Kidney capillary endothelial cell (primary cell): Measurements from ENCODE around the gene SMIM36.
"Not testable (repeated sequence)": the region's sequence is repeated elsewhere in the genome, so short reads cannot be mapped to it uniquely, and the experiment has no call there.

Source experiments
- DNase-seq: peaks from one replicate; pipeline ENCODE4 v3.0.0-alpha.2; 2018; ENCODE audit warnings: low spot score

Gene SMIM36

DNA sequence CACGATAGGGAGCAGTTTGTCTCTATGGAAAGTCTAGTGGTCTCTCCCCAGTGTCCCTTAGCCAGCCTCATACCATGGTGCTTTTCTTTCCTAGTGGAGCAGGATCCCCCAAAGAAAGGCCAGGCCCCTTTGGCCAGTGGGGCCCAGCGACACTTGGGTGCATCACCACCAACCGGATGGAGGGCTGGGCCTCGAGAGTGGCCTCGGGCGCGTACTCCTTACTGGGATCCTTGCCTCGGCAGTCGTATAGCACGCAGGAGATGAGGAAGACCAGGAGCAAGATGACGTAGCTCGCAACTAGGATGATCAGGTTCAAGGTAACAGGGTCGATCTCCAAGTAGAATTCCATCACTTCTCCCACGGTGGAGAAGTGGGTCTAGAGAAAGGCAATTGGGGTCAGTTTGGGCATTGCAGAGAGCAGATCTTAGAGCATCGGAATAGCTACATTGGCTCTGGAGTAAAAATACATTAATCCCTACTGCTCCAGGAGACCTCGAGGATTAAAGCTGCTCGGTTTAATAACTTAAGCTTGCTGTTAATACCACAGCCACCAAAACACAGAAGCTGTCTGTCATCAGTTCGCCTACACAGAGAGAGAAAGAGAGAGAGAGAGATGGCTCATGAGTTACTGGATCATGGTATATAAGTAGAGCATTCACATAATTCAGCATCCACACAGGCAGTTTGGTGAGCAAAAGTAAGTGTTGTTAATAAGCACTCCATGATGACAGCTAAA lies at the start of gene SMIM36:
TSS of gene SMIM36 (minus strand) at position 467 of the 736 bp plus-strand sequence.
- DNase-seq, result no peak

DNA sequence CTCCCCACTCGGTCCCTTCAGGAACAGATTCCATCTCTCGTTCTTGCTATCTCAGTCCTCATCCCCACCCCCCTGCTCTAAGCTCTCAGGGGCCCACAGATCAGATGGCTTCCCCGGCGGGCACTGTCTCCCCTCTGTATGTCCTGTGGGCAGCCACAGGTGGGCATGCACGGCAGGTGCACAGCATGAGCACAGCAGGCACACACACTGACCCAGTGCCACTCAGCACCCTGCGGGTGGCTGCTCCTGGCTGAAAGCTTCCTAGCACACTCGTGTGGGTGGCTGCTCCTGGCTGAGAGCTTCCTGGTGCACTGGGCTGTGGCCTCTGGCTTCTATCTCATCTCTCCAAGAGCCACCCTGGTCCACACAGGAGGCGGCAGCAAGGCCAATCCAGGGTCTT lies 44.5 kb upstream of the SMIM36 start:
- no peak for DNase-seq

DNA sequence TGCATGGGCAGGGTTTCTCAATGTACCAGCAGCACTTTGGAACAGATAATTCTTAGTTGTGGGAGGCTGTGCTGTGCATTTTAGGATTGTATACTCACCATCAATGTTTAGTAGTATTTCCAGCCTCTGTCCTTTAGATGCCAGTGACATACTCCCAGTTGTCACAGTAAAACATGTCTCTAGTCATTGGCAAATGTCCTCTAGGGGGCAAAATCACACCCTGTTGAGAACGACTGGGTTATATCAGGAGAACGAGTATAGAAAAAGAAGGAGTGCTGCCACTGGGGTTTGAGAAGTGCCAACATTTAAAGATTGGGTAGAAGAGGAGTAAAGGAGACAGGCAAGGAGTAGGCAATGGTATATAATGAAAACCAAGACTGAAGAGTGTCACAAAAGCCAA lies 37.9 kb upstream of the SMIM36 start:
- DNase-seq, result no peak

DNA sequence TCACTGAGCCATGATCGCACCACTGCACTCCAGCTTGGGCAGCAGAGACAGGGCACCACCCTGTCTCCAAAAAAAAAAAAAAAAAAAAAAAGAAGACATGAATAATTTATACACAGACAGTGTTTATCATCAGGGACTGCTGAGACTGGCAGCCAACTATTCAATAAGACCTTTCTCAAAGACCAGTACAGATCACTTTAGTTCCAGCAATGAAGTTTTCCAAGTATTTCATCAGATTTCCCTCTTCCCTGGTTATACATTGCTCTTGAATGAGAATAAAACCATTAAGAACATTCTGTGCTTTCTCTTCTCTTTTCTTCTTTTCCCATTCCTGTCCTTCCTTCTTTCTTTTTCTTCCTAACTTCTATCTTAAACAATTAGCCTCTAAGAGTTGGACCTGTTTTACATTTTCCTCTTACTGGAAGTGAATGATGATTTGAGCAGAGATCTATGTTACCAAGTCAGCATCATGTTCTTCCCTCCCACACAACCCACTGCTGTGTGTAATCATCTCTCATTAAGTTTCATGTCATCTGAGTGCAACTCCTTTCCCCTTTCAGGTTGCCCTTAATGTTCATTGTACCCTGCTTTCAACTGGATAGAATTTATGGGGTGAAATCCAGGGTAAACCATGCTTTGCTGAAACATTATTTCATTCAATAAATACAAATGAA lies 35.9 kb upstream of the SMIM36 start:
- DNase-seq, result no peak

DNA sequence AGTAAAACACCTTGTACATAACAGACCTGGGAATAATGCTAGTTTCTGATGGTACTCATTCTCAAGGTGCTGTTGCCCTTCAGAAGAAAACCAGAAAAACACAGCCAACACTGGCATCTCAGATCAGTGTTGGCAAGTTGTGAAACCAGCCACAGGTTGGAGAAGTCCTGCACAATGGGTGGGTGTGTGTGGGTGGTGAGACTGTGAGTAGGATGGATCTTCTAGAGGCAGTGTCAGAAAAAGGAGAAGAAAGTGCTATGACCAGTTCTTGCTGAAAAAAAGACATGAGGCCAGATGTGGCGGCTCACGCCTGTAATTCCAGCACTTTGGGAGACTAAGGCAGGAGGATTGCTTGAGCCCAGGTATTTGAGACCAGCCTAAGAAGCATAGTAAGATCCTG lies 35.2 kb upstream of the SMIM36 start:
- DNase-seq, result no peak

DNA sequence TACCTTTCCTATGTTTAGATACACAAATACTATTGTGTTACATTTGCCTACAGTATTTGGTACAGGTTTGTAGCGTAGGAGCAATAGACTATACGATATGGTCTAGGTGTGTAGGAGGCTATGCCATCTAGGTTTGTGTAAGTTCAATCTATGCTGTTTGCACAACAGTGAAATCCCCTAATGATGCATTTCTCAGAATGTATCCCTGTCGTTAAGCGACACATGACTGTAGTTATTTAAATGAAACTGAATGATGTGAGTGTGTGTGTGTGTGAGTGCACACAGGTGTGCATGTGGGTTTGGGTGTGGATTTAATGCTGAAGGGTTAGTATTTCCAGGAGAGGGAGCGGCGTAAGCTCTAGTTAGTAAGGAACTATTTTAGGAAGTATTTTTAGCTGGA lies 34.6 kb upstream of the SMIM36 start:
- DNase-seq, result no peak

DNA sequence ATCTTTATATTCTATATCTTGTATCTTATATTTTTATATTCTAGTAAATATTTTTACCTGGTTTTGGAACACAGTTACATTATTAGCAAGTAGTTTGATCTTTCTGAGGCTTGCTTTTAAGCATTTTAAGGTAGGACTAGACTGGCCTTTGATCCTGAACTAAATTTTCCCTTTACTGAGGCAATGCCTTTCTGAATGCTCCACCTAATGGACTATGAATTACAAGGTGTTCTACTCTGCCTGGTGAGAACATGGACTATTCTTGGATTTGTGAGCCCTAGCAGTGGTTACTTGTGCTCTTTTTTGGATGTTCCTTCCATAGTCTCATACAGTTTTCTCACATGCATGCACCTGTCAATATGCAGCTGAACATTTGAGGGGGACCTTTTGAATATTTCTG lies 32.5 kb upstream of the SMIM36 start:
- DNase-seq, result no peak

DNA sequence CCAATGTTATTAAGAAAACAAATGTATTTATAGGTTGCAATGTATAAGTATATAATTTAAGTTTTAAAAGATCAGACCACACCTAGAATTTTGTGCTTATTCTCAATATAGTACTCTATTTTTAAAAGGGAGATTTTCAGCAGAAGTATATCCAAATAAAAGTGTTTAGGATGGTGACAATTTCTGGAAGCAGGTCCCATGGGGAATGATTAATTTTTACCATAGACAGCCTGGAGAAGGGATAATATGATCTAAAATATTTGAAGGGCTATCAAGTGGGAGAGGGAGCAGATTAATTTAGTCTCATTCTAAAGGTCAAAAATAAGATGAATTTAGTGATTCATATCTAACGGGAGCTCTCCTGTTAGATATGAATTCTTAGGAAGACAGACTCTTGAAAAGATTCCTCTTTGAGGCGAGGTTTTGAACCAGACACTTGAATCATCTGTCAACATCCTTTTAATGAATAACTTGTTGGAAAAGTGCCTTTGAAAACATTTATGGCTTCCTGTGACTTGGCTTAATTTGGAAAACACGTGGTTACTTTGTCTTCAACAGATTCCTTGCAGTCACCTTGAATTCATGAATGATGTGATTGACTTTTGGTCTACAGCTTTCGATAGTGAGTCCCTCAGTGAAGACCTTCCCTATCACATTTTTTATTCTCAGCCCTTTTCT lies 29.3 kb upstream of the SMIM36 start:
- no peak for DNase-seq

DNA sequence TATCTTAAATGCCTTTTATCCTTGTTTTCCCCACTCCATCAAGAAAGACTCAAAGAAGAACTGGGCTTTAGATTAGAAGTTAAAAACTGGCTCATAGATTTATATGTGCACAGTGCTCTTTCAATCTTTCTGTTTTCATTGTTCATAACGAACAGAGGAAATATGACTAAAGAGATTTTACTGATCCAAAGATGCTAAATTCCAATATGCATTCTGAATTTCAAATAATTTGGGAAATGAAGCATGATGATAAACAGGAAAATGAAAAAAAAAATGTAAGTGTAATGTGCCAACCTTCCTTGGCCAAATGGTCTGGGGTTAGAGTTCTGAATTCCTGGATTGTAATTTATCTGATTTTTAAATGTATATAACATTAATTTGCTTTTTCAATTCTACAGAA lies 25.0 kb upstream of the SMIM36 start:
- no peak for DNase-seq

DNA sequence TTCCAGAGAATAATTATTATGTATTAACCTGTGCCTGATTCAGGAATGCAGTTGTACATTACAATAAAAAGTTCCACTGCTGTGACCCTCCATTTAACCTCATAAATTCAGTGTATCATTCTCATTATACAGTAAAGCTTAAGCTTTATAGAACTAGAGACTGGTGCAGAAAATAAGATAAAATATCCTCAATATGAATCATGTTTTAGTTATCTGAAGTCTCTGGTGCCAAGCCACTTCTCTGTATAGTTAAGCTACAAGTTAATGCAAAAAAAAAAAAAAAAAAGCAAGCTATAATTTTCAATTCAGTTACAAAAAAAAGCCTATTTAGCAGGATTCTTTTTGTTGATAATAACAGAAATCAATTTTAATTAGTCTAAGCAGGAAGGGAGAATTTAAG lies 22.4 kb upstream of the SMIM36 start:
- no peak for DNase-seq

DNA sequence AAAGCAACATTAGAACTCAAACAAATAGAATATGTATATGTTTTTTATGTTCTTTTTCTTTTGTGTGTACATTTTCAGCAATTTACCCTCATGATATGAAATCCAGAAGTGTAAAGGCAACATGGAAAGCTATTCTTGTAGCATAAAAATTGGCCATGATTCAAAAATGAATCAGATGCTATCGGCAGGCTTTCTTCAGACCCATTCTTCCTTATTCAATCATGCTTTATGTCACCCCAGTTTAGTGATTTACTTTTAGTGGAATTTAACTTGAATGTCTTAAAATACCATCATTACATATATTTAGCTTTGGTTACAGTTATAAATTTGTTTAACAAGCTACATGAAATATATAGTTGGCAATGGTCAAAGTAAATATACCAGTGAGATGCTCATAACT lies 21.4 kb upstream of the SMIM36 start:
- DNase-seq, result no peak

DNA sequence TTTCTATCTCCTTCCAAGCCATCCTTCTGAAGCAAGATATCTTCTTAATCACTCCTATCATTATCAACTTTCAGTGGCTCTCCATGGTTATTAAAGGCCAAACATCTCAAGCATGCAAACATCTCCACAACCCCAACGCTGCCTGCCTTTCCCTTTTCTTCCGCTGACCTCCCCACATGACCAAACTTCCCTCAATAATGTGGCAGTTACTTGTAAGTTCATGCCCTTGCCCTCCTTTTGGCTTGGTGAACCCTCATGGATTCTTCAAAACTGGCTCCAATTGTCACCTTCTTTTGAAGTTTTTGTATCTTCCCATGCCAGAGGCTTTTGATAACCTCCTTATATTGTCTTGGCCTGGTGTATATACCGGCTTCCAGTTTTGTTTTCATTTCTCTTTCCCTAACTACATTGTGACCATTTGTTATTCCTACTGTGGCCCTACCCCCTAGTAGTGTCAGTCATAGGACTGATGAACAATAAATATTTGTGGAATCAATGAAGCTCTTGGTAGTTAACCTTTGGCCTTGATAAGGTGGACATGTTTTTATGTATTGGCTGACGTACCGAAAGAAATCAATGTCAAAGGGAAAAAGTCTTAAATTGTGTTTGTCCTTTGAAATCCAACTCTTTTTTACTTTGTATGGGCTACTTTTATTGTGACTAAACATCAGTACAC lies 19.9 kb upstream of the SMIM36 start:
- no peak for DNase-seq

DNA sequence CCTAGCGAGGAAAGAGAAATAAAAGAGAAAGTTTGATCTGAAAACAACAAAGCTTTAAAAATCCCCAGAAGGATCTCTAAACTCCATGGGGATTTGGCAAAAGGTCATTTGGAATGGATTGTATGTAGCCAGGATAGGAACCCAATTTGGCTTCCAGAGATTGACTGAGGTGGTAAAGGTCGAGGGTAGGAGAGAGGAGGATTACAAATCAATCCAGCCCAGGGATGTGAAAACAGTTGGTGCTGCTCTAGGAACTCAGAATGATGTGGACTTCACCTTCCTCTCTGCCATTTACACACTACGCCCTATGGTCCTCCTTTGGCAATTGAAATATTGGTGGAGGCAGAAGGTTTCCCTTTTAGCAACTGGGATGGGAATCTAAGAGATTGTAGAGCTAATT lies 18.8 kb upstream of the SMIM36 start:
- DNase-seq, result no peak

DNA sequence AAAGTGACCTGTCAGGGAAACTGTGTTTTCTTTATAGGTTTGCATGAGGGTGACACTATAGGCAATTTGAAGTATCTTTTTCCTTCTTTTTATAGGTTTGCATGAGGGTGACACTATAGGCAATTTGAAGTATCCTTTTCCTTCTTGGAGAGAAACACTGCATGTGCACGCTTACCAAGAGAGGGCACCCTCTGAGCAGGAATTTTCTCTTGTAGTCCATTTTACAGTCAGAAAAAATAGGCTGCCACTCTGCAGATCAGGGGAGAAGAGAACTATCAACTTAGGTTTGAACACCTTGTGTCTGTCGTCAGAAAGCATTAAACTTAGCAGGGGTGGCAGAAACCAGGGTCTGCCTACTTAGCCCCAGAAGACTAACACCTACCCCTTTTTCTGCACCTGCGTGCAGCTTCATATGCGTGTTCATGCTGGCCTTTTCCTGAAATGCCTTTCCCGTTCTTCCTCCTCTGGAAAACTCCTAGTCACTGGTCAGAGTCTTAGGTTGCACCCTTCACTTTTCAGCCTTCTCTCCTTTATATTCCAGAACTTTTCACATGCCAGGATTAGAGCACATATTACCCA lies 16.4 kb upstream of the SMIM36 start:
- no peak for DNase-seq

DNA sequence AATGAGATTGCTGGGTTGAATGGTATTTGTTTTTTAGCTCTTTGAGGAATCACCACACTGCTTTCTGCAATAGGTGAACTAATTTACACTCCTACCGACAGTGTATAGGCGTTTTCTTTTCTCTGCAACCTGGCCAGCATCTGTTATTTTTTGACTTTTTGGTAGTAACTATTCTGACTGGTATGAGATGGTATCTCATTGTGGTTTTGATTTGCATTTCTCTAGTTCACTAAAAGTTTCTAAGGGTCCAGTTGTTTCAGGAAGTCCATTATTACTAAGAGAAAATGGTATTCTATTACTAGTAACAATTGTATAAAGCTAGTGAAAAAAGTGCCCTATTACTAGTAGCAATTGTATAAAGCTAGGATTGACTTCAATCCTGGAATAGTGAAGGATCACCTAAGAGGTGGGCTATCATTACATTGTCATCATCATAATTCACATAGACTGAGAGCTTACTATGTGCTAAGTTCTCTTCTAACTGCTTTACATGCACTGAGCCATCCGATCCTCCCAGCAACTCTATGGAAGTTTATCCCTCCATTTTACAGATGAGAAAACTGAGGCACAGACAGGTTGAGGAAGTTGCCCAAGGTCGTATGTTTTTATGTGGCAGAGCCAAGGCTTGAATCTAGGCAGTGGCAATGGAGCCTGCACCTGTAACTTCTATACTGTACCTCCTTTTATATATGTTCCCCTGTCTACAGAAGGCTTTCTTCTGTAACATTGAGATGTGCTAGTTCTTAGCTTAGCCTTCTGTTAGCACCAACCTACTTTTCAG lies 13.4 kb upstream of the SMIM36 start:
- DNase-seq, result no peak

DNA sequence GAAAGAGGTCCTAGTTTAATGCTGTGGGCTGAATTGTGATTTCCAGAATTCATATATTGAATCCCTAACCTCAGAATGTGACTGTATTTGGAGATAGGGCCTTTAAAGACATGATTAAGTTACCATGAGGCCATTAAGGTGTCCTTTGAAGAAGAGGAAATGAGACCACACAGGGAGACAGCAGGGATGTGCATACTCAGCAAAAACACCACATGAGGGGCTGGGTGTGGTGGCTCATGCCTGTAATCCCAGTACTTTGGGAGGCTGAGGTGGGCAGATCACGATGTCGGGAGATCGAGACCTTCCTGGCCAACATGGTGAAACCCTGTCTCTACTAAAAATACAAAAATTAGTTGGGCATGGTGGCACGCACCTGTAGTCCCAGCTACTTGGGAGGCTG lies 11.8 kb upstream of the SMIM36 start:
- not testable (repeated sequence) for DNase-seq

DNA sequence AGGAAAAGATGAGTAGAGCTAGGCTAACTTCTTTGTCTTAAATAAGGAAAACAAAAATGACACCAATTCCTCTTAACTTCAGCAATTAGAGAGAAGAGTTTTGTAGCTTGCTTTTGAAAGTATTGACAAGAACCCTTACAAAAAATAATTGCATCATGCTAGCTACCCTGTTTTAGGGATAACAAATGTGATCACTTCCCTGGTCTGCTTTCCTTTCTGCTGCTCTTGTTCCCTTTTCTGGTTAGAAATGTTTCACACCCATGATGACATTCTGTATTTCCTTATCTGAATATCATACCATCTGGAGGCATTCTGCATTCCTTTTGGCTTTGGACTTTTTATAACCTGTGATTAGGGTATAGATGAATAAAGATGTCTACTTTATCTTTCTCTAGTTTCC lies 9.9 kb upstream of the SMIM36 start:
- DNase-seq, result no peak

DNA sequence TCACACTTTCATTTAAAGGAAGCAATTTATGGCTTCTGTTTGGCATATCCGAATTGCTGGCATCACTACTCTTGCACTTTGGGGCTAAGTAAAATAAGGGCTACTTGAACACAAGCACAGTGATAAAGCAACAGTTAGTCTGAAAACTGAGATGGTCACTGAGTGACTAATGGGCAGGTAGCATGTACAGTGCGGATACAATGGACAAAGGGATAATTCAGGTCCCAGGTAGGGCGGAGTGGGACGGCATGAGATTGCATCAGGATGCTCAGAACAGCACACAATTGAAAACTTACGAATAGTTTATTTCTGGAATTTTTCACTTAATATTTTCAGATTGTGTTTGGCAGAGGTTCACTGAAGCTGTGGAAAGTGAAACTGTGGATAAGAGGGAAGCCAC lies 9.2 kb upstream of the SMIM36 start:
- DNase-seq, result no peak

DNA sequence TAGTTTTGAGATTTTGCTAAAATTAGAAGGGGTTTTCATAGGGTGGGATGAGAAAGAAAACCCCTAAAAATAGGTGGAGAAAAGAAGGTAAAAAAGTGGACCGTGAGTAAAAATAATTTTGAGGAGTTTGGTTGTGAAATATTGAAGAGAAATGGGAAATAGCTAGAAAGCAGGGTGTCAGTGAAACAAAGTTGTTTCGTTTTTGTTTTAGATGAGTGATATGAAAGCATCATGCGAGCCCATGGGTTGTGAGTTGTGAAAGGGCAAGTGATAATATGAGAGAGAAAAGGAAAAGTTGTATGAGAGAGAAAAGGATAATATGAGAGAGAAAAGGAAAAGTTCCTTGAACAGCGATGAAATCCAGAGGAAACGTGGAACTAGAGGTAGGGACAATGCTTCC lies 7.3 kb upstream of the SMIM36 start:
- DNase-seq, result no peak

DNA sequence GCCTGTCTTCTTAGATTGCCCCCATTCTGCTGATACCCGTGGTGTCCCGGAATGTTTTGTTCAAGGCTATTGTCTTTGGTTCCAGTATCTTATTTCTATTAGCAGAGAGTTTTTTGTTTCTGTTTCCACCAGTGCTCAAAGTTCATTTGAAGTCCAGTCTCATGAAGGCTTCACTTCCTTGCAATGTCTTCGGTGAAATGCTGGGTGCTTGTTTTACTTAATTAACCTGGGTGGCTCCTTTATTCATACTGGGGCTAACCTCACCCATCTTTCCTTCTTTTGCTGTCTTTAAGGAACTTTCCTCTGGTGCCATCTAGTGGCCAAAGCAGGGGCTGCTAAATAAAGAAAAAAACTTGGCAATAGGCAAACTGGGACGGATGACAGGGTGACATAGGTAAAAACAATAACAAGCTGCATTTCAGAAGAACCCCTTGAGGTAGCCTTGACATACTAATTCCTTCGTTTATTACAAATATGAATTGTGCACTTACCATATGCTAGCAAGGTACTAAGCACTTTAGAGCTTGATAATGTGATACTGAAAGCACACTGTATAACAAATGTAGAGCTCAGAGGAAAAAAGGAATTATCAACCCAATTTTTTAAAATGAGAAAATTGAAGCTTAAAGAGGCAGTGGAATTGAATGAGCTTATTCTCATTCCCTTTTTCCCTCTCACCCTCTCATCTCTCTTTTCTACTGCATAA lies 2.8 kb upstream of the SMIM36 start:
- peak; percentile 68 for DNase-seq

DNA sequence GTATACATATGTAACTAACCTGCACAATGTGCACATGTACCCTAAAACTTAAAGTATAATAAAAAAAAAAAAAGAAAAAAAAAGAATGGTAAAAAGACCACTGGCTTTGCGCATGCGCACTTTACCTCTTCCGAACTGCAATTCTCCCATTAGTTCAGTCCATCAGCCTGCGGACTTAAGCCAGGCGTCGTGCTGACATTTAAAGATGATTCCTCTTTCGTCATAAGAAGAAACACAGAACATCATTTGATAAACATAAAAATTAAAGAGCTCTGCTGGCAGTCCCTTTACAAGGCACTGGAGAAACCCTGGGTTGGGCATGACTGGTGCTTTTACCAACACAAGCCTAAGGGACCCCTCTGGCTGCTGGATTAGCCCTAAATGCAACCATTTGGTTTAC lies 3.6 kb downstream of the SMIM36 start:
- DNase-seq, result not testable (repeated sequence)
